A549 (cell line): ENCODE data around the gene MPC1. TPM values are rescaled to one million over a fixed set of nuclear protein-coding genes. Genes with fewer than 3 reads are reported as not detected.
"Not testable (repeated sequence)": the region's sequence is repeated elsewhere in the genome, so short reads cannot be mapped to it uniquely, and the experiment has no call there.

Experiments
- ATAC-seq, 2 experiments: fragments of 200-7000 bp in 1 of 2; fragments of >200 bp in 1 of 2; cut with Nextera tagmentation in 1 of 2; cut with Tn5 transposase in 1 of 2; 3 replicates each; pipeline versions ENCODE4 v1.8.0 to v1.9.1; 2018 to 2020; ENCODE audit warnings: mild to moderate bottlenecking in 1 of 2, moderate library complexity in 1 of 2
- CTCF ChIA-PET: fragments of 300-600 bp; sonication (Branson Sonifier 250); formaldehyde crosslinking; extraction: SDS; loops from one replicate; lab custom pipeline; 2021; ENCODE audit warnings: antibody characterized with exemption, inconsistent platforms; lab: Yijun Ruan, JAX
- POLR2A ChIA-PET: fragments of 350-600 bp; formaldehyde crosslinking; extraction: SDS; loops from one replicate; lab custom pipeline; 2021; ENCODE audit warnings: antibody characterized with exemption, inconsistent platforms; lab: Yijun Ruan, JAX
- DNase-seq, 2 experiments: peaks; one replicate each; pipeline versions ENCODE4 v3.0.0 to v3.0.0-alpha.2; 2011 to 2016; ENCODE audit warnings: low read depth in 1 of 2, low spot score in 1 of 2
- FAIRE-seq: peaks from 2 replicates; lab custom pipeline; 2011; peaks lifted over from hg19 to GRCh38; lab: Jason Lieb, UNC
- H3K27ac ChIP-seq, 2 experiments: fragments of >200 bp; sonication (Bioruptor Twin); formaldehyde crosslinking; 3 replicates each; pipeline ENCODE4 v1.5.1; 2016 to 2017
- H3K4me1 ChIP-seq: fragments of >200 bp; sonication (Bioruptor Twin); formaldehyde crosslinking; 3 replicates; pipeline ENCODE4 v1.6.1; 2016
- H3K4me2 ChIP-seq: fragments of >200 bp; sonication (Bioruptor Twin); formaldehyde crosslinking; 3 replicates; pipeline ENCODE4 v1.6.1; 2016
- H3K4me3 ChIP-seq: fragments of >200 bp; sonication (Bioruptor Twin); formaldehyde crosslinking; 3 replicates; pipeline ENCODE4 v1.5.1; 2016
- H3K9me3 ChIP-seq: fragments of >200 bp; sonication (Bioruptor Twin); formaldehyde crosslinking; 3 replicates; pipeline ENCODE4 v1.6.1; 2016
- CEBPB ChIP-seq, 2 experiments: fragments of >200 bp in 1 of 2; sonication (Bioruptor Twin) in 1 of 2; formaldehyde crosslinking in 1 of 2; IDR thresholded peaks; 2 replicates each; pipeline ENCODE4 v1.6.1; 2012 to 2016
- CTCF ChIP-seq: fragments of >200 bp; sonication (Bioruptor Twin); formaldehyde crosslinking; IDR thresholded peaks from 3 replicates; pipeline ENCODE4 v1.5.1; 2016
- EP300 ChIP-seq, 2 experiments: fragments of >200 bp; sonication (Bioruptor Twin); formaldehyde crosslinking; IDR thresholded peaks; 2 replicates in 1 of 2; 3 replicates in 1 of 2; pipeline ENCODE4 v1.6.1; 2016 to 2017
- FOSL2 ChIP-seq, 2 experiments: fragments of 450-650 bp in 1 of 2; fragments of >200 bp in 1 of 2; sonication (Bioruptor Twin) in 1 of 2; formaldehyde crosslinking; IDR thresholded peaks; 2 replicates each; pipeline versions ENCODE4 v1.5.0 to v1.6.1; 2016 to 2020; ENCODE audit warnings: mild to moderate bottlenecking in 1 of 2, moderate library complexity in 1 of 2
- HDAC2 ChIP-seq: fragments of 200-600 bp; sonication (generic); IDR thresholded peaks from 2 replicates; pipeline ENCODE4 v1.6.1; 2016
- JUN ChIP-seq, 2 experiments: fragments of >200 bp; sonication (Bioruptor Twin); formaldehyde crosslinking; IDR thresholded peaks; 2 replicates in 1 of 2; 3 replicates in 1 of 2; pipeline ENCODE4 v1.6.1; 2016 to 2017
- JUNB ChIP-seq: fragments of >200 bp; sonication (Bioruptor Twin); formaldehyde crosslinking; IDR thresholded peaks from 2 replicates; pipeline ENCODE4 v1.6.1; 2016
- KDM1A ChIP-seq: fragments of 200-600 bp; sonication (generic); IDR thresholded peaks from 2 replicates; pipeline ENCODE4 v1.6.1; 2016; ENCODE audit warnings: low read depth, mild to moderate bottlenecking
- KDM5A ChIP-seq: fragments of 200-600 bp; sonication (generic); IDR thresholded peaks from 2 replicates; pipeline ENCODE4 v1.6.1; 2016; ENCODE audit warnings: antibody characterized with exemption, mild to moderate bottlenecking
- MAFK ChIP-seq: fragments of 450-650 bp; IDR thresholded peaks from 2 replicates; pipeline ENCODE4 v1.6.1; 2014; ENCODE audit not compliant: partially characterized antibody
- MAX ChIP-seq: IDR thresholded peaks from 2 replicates; pipeline ENCODE4 v1.6.1; 2012
- MYC ChIP-seq: IDR thresholded peaks from 2 replicates; pipeline ENCODE4 v1.6.1; 2012; ENCODE audit warnings: mild to moderate bottlenecking, inconsistent platforms, low read length, improper control_type of control experiment, borderline replicate concordance
- NPAS2 ChIP-seq: fragments of 250-450 bp; sonication (Bioruptor Pico); IDR thresholded peaks from 2 replicates; pipeline ENCODE4 v1.8.0; 2022; ENCODE audit warnings: mild to moderate bottlenecking, moderate library complexity, borderline replicate concordance
- NR3C1 ChIP-seq: fragments of >200 bp; sonication (Bioruptor Twin); formaldehyde crosslinking; IDR thresholded peaks from 3 replicates; pipeline ENCODE4 v1.6.1; 2017
- RAD21 ChIP-seq, 2 experiments: fragments of >200 bp in 1 of 2; sonication (Bioruptor Twin) in 1 of 2; formaldehyde crosslinking in 1 of 2; IDR thresholded peaks in 1 of 2; conservative IDR thresholded peaks in 1 of 2; 2 replicates in 1 of 2; 3 replicates in 1 of 2; pipeline ENCODE4 v1.6.1; 2012 to 2018; ENCODE audit warnings: inconsistent platforms in 1 of 2
- RFX5 ChIP-seq: fragments of 450-650 bp; IDR thresholded peaks from 2 replicates; pipeline ENCODE4 v1.7.1; 2014; ENCODE audit warnings: antibody characterized with exemption, mild to moderate bottlenecking, moderate library complexity
- SMC3 ChIP-seq: fragments of >200 bp; sonication (Bioruptor Twin); formaldehyde crosslinking; IDR thresholded peaks from 3 replicates; pipeline ENCODE4 v1.6.1; 2018; ENCODE audit warnings: inconsistent platforms
- ZSCAN20 ChIP-seq: fragments of 250-450 bp; sonication (Bioruptor Pico); IDR thresholded peaks from 2 replicates; pipeline ENCODE4 v1.8.0; 2022; ENCODE audit warnings: mild to moderate bottlenecking, moderate library complexity
- WGBS: methylation state at CpG from one replicate; pipeline ENCODE4 v1.1.6; 2017; ENCODE audit errors: missing lambda C conversion rate; 5-methylcytosine and 5-hydroxymethylcytosine counted together
- polyA plus RNA-seq, 4 experiments: library from polyadenylated mRNA; depleted of rRNA in 3 of 4; stranded (reverse); fragments of >200 nt; fragmentation: RNase III in 1 of 4; extraction: RNeasy Plus Mini Kit Qiagen cat#74134 plus additional on column Dnase treatment in 1 of 4; gene quantifications; 2 replicates in 3 of 4; 3 replicates in 1 of 4; pipeline ENCODE4 v1.2.3, GENCODE V29; 2011 to 2017

MPC1 gene
- polyA plus RNA-seq, 2 of the 4 experiments (the other 2 are of a cell fraction), result 4.4 to 7.7 TPM

GRCh38 chr6:166400649-166401250 lies 18.0 kb upstream of the MPC1 start:
- H3K27ac ChIP-seq, FAIRE-seq, H3K4me1 ChIP-seq, POLR2A ChIA-PET, H3K4me3 ChIP-seq, H3K9me3 ChIP-seq: not testable (repeated sequence)
- peak; percentile 69 to 75 for TF ChIP-seq RAD21 (conservative IDR thresholded peaks at IDR 0.05 in 1 of 2, IDR thresholded peaks at IDR 0.05 in 1 of 2)
- peak; percentile 65 for TF ChIP-seq SMC3
- TF ChIP-seq CTCF, result peak; percentile 56
- whole genome bisulfite sequencing, result 17% methylated on average over 9 of the region's 16 CpGs
- peak overlapping the region; percentile 42; the same call in 1 of the 3 replicates for H3K4me2 ChIP-seq
- CTCF ChIA-PET, result interaction anchor here (0.6 to 5.1 kb wide), 22 partner anchors 8 to 244 kb away, joined by 3 to 45 read pairs (median 4); no protein-coding TSS in a partner anchor
- ATAC-seq (peak; percentile 83 to 96), DNase-seq (peak; percentile 47 to 73)

- Histone ChIP-seq H3K27ac (no peak overlapping the region), H3K4me1 (no peaks in the 10 kb centered on the region), H3K9me3 (no peaks in the 10 kb centered on the region), H3K4me3 (no peak overlapping the region), H3K4me2 (no peak overlapping the region)
- POLR2A ChIA-PET, result no interaction called here
- CTCF ChIA-PET, result interaction anchor here (0.6 to 5.1 kb wide), 22 partner anchors 8 to 244 kb away, joined by 3 to 45 read pairs (median 4); no protein-coding TSS in a partner anchor
- FAIRE-seq, result no peak
- no peak for TF ChIP-seq CEBPB (IDR thresholded peaks at IDR 0.05)
- no peak for TF ChIP-seq SMC3
- no peak for TF ChIP-seq NR3C1
- TF ChIP-seq FOSL2 (IDR thresholded peaks at IDR 0.05), result no peak
- TF ChIP-seq FOSL2 (CRISPR knock-in tag; IDR thresholded peaks at IDR 0.05), result no peak
- no peak for TF ChIP-seq MYC
- no peak for TF ChIP-seq NPAS2 (CRISPR knock-in tag)
- no peak for TF ChIP-seq KDM5A
- no peak for TF ChIP-seq HDAC2
- no peak for TF ChIP-seq MAFK
- TF ChIP-seq JUNB, result no peak
- no peak for DNase-seq
- WGBS, result 38% methylated on average over 2 of the region's 2 CpGs
- ATAC-seq, result peak in 1 of 2 experiments; percentile 24; a peak in 2 of 6 replicates
Observed at GRCh38 chr6:166400181-166400580, 17.4 kb upstream of the MPC1 start.

- WGBS, result 72% methylated on average over 3 of the region's 3 CpGs
- H3K9me3 ChIP-seq, result no peaks in the 10 kb centered on the region
- H3K4me3 ChIP-seq, result no peak overlapping the region
- ChIA-PET CTCF (interaction anchor here (0.6 to 5.1 kb wide), 5 partner anchors 12 to 242 kb away, joined by 3 to 45 read pairs (median 7); no protein-coding TSS in a partner anchor), POLR2A (no interaction called here)
- no peak for TF ChIP-seq MAX
- no peak for TF ChIP-seq CTCF
- no peak for TF ChIP-seq JUN (IDR thresholded peaks at IDR 0.05)
- no peak for TF ChIP-seq EP300 (IDR thresholded peaks at IDR 0.05)
- TF ChIP-seq KDM1A, result no peak
- no peak for TF ChIP-seq ZSCAN20 (CRISPR knock-in tag)
- TF ChIP-seq RFX5, result no peak
- ATAC-seq (no peak), DNase-seq (no peak), FAIRE-seq (no peak)
- H3K4me1 ChIP-seq, result no peaks in the 10 kb centered on the region
- H3K27ac ChIP-seq, result no peak overlapping the region
- no peak overlapping the region for H3K4me2 ChIP-seq
Observed at GRCh38 chr6:166398348-166398747, 15.6 kb upstream of the MPC1 start.
